ENCODE data around the gene THAP7.

Gene THAP7

DNA sequence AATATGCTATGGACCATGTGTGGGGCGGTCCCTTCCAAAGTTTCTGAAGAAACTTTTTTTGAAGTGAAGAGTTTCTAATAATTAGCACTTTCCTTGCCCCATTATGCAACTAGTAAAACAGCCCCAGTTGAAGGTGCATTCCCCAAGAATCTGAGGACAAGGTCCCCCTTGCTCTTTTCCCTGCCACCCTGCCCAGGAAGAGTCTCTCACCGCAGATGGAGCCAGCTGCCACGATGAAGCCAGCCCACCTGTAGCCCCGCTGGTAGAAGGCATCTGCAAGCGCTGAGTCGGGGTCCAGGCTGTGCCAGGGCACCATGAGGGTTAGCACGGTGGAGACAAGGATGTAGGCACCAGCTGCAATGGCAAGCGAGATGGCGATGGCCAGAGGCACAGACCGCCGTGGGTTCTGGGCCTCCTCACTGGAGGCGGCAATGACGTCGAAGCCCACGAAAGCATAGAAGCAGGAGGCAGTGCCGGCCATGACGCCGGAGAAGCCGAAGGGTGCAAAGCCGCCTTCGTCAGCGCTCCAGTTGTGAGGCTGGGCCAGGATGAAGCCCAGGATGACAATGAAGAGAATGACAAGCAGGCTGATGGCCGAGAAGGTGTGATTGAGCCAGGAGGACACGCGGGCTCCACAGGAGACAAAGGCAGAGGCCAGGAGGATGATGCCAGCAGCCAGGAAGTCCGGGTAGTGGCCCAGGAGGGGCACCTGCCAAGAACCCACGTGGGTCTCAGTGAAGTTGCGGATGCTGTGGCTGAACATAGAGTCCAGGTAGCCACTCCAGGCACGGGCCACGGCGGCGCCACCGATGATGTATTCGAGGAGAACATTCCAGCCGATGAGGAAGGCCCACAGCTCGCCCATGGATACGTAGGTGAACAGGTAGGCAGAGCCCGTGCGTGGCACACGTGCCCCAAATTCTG lies 29.0 kb upstream of the THAP7 start:
- no peak for DNase-seq

DNA sequence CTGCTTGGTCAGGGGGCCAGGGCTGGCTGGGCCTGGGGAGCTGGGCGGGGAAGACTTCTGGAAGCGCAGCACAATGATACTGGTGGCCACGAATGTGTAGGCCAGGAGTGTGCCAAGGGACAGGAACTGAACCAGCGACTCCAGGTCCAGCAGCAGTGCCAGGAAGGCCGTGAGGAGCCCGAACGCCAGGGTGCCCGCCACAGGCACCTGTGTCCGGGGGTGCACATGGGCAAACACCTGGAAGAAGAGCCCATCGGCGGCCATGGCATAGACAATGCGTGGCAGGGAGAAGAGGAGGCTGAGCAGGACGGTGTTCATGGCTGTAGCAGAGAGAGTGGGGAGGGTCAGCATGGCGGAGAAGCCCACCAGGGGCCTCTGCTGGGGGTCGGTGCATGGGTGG lies 28.1 kb upstream of the THAP7 start:
- no peak for DNase-seq

DNA sequence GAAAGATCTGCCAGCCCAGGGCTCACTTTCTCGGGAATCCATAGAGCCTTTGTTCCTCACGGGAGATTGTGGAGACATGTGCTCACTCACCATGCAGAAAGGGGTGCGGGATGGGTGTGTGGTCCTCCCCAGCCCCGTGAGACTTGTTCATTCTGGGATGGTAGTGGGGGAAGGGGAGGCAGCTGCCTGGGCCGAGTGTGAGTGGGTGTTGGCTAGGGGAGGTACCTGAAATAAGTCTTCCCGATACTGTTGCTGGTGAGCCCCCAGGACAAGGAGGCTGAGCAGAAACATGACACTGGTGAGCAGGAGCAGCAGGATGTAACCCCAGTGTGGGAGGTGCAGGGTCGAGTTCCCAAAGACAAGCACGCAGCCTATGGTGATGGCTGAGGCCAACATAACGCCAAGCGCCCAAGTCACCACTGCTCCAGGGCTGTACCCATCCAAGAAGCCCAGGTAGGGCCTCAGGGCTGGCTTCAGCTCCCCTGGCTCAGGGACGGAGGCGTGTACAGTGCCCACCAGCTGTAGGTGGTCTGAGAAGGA lies 27.6 kb upstream of the THAP7 start:
- no peak for DNase-seq

DNA sequence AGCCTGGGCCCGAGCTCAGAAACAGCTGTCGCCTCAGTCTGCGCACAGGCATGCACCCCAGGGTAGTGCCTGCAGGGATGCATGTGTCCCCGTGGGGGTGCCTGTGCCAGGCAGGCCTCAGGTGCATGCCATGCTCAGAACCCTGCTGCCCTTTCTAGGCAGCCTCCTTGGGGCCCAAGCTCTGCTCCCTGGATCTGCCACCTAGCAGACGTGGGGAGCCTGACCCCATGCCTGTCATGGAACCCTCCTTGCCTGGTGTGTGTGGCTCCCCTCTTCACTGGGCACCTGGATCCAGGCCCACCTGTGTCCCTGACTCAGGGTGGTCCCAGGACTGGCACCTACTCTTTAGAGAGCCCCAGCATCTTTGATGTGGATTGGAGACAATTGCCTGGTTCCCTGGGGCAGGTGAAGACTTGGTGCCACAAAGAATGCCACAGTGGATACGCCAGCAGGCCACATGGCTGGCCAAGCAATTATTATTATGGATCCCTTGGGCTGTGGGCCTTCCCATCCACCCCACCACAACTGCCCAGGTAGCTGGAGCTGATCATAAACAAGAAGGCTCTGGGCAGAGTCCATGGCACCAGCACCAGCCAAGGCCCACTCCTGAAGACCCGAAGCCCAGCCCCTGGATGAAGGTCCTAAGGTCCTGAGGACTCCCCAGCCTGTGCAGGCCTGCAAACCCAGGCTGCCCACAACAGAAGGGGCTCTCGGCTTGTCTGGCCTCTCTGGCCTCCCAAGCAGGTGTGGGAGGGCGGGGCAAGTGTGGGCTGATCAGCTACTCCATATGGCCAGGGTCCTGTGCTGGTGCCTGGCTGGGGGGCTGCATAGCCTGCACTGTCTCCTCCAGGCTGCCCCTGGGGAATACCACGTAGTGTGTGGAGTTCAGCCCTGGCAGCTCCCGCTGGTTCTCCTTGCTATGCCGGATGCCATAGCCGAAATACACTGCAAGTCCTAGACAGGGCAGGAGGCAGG lies 26.6 kb upstream of the THAP7 start:
- DNase-seq = no peak

DNA sequence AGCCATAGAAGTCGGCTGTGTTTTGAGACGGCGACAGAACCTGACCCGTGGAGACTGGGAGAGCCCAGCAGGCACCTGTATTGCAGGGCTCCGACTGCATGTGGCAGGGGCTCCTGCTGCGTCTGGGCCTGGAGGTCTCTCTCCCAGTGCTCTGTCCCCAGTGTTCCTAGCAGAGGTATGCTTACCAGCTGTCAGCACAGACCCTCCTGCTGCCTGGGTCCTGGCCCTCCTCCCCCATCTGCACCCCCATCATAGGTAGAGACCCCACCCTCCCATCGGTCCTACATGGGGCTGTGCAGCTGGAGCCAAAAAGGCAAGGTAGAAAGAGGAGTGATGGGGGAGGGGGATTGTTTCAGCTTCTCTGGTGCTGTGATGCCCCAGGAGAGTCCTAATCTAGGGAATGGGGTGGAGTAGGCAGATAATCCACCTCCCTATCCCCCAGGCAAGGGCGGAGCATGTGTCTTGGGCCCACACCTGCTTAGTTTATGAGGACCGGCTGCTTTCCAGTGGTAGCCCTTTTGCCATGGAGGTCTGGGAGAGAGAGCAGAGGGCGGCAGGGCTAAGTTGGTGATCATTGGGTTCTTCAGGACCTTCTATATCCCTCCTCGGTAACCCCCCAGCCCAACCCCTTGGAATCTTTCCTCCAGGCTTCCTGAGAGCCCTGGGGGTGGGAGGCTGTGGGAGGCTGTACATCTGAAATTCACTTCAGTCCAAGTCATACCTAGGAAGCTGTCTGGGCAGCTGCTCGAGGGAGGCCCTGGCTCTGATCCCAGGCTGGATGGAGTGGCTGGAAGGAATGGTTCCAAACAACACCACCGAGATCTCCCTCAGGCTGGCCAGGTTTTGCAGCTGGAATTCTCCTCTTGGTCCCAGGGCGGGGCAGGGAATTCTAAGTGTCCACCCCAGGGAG lies 25.1 kb upstream of the THAP7 start:
- DNase-seq = no peak

DNA sequence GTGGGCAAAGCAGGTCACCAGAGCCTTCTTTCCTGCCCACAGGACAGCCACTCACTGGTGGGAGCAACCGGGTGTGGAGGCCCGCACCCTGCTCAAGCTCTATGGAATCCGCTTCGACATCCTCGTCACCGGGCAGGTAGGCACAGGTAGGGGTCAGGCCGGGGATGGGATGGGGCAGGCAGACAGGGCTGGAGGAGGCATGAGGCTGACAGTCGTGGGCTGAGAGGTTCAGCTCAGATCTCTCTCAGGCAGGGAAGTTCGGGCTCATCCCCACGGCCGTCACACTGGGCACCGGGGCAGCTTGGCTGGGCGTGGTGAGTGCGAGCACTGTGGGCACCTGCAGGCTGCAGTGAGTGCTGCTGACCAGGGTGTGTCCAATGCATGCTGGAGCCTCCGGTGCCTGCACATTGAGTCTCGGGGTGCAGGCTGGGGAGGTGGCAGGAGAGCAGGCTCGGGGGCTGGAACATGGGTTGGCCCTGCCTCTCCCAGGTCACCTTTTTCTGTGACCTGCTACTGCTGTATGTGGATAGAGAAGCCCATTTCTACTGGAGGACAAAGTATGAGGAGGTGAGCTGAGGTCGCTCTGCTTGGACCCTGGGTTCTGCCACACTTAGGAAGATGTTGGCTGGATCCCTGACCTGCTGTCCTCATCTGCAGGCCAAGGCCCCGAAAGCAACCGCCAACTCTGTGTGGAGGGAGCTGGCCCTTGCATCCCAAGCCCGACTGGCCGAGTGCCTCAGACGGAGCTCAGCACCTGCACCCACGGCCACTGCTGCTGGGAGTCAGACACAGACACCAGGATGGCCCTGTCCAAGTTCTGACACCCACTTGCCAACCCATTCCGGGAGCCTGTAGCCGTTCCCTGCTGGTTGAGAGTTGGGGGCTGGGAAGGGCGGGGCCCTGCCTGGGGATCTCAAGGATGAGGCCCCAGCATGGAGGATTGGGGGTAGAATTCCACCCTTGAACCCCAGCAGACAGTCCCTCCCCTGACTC lies 24.1 kb upstream of the THAP7 start:
- DNase-seq = no peak

DNA sequence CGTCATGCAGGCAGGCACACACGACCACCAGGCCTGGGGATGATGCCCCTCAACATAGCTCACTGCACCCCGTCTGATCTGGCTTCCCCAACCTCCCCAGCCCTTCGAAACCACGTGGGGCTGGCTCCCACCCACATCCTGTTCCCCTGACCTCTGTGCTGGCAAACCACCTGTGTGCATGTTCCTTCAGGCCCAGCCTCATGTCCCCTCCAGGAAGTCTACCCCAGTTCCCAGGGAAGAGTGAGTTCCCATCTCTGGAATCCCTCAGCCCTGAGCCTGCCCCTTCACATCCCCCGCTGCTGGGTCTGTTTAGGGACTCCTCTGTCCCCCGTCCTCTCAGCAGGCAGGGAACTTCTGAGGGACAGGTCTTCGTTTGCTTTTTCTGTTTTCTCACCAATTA lies 23.3 kb upstream of the THAP7 start:
- DNase-seq = no peak

DNA sequence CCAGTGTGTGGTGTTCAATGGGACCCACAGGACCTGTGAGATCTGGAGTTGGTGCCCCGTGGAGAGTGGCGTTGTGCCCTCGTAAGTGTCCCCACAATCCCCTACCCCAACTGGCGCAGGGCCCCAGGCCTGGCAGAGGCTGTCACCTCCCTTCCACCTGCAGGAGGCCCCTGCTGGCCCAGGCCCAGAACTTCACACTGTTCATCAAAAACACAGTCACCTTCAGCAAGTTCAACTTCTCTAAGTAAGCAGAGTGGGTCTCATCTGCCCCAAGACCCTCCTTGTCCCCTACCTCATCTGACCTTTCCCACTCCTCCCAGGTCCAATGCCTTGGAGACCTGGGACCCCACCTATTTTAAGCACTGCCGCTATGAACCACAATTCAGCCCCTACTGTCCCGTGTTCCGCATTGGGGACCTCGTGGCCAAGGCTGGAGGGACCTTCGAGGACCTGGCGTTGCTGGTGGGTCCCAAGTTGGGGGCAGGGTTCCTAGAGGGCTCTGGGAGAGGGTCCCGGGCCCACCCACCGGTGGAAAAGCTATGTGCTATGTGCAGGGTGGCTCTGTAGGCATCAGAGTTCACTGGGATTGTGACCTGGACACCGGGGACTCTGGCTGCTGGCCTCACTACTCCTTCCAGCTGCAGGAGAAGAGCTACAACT lies 21.2 kb upstream of the THAP7 start:
- DNase-seq = no peak

DNA sequence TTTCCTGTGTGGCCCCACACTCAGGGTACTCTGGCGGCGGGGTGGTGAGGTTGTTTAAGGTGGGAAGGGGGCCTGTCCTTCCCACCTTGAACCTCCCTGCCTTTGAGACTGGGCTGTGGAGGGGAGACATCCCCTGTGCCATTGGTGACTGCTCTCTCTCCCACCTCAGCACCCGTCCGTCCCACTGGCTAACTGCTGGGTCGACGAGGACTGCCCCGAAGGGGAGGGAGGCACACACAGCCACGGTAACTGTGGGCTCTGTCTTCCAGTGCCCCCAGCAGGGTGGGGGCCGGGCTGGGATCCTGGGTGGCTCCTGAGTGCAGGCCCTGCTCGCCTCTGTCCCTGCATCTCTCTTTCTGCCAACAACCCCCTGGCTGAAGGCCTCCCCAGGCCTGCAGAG lies 20.6 kb upstream of the THAP7 start:
- DNase-seq = no peak

DNA sequence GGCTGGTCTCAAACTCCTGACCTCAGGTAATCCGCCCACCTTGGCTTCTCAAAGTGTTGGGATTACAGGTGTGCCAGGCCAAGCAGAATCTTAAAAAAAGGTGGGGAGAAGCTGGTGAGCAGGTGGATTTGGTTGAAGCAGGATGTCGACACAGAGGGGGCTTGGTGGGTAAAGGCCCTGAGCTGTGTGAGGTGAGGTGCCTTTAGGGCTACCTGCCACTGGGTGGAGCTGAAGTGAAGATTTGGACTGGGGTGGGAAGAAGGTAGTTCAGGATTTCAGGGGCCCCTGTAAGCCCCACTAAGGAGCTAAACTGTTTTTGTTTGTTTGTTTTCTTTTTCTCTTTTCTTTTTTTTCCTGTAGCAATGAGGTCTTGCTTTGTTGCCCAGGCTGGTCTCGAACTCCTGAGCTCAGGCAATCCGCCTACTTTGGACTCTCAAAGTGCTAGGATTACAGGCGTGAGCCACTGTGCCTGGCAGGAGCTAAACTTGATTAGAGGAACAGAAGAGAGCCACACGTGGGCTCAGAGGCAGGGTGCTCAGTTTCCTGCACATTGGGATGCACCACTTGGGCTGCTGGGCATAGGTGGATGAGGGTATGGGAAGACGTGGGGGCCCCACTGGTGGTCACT lies 19.0 kb upstream of the THAP7 start:
- no peak for DNase-seq

DNA sequence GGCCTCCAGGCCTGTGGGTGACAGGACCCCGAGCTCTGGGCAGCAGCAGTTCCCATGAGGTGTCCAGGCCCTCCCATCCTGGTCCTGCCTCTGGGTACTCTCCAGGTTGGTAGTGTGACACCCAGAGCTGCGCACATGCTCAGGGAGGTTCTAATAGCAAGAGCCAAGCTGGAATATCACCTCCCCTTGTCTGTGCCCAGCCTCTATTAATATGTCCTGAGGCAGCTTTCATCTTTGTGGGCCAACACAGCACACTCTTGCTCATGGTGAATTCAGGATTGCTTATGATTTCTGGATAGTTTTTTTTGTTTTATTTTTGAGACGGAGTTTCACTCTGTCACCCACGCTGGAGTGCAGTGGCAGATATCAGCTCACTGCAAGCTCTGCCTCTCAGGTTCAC lies 16.4 kb upstream of the THAP7 start:
- no peak for DNase-seq

DNA sequence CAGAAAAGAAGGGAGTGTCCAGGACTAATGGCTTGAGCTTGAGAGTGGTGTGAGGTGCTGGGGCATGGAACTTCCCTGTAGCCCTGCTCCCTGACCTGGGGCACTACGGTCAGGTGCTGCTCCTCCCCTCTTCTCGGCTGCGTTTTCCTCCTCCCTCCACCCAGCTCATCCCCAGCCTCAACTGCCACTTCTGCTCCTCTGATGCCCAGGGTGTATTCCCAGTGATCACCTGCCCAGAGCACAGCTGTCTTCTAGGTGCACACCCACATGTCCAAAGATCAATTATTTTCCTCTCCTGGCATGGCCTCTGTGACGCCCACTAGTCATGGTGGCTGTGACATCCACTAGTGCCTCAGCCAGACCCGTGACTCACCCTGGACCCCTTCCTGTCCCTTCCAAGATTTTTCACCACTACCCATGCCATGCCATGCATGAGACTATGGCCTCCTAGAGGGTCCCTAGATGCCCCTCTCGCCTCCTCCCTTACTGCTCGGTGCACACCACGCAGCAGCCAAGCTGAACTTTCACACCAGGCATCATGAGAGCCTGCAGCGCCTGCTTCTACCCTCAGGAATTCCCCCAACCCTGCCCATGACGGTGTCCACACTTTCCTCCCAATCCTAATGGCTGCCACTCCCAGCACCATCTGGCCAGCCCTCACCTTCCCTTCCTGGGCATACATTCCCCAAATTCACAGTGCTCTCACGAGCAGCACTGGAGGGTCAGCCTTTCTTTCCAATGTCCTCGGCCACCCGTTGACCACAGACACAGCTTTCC lies 14.9 kb upstream of the THAP7 start:
- DNase-seq = no peak

DNA sequence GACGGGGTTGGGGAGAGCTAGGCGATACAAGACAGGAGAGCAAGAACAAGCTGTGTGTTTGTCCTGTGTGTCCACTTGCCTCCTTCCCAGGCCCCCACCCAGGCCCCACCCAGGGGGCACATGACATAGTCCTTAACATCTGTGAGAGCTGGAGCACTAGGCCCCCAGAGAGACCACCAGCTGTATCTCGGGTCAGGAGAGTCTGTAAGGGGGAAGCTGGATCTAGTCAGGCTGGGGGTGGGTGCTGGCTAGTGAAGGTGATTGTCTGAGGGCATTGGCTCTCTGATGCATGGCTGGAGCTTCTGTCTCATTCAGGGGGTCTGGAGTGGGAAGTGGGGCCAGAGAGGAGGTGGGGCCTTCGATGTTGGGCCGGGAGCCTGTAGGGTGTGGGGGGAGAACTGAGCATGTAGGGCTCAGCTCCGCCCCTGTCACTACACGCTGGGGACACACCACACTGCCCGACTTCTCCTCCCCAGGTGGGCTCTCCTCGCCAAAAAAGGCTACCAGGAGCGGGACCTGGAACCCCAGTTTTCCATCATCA lies 13.6 kb upstream of the THAP7 start:
- DNase-seq = no peak

DNA sequence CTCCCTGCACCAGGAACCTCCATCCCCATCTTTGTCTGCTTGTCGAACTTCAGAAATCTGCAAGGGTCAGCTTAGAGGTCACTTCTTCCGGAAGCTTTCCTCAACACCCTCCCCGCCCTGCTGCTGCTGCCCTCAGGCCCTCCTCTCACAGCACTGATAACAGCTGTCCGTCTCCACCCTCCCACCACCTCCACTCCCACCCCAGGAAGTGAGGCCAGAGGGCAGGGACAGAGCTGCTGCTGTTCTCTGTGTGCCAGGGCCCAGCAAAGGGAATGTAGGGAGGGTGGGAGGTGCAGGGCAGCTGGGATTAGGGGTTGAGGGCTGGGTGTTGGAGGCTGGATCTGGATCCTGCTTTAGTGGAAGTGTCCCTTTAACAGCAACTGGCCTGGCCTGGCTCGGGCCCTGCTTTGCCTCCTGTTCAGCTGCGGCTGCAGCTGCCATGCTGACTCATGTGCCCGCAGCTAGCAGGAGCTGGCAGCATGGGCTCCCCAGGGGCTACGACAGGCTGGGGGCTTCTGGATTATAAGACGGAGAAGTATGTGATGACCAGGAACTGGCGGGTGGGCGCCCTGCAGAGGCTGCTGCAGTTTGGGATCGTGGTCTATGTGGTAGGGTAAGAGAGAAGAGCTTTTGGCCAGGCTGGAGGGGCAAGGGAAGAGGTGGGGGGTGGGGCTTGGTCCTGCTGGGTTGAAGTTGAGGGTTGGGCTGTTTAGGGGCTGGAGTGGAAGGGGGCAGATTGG lies 13.0 kb upstream of the THAP7 start, which contains the start of gene P2RX6:
P2RX6 (plus strand) TSS at position 440 of the 740 bp plus-strand sequence; CDS start at position 450, 10 bp downstream.
- DNase-seq = no peak

DNA sequence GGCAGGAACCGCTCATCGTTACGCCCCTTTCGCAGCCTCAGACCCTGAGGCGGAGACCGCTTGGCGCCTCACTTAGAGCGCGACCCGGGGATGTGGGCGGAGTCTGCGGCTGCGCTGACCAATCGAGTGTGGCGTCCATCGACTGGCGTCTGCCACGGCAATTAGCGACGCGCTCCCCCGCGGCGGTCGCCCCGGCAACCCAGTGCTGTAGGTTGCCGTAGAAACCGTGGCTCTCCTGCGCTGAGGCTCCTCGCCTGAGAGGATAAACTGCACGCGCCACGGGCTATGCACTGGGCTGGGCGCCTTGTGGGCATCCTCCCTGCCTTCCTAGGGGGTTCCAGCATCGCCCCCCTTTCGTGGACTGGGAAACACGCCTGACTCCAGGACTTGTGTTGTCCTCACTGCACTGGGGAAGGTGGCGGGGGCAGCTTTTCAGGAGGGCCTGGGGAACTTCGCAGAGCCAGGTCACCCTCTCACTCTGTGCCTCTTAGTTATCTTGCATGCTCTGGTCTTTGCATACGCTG lies 12.3 kb upstream of the THAP7 start:
- peak; percentile 90 for DNase-seq

DNA sequence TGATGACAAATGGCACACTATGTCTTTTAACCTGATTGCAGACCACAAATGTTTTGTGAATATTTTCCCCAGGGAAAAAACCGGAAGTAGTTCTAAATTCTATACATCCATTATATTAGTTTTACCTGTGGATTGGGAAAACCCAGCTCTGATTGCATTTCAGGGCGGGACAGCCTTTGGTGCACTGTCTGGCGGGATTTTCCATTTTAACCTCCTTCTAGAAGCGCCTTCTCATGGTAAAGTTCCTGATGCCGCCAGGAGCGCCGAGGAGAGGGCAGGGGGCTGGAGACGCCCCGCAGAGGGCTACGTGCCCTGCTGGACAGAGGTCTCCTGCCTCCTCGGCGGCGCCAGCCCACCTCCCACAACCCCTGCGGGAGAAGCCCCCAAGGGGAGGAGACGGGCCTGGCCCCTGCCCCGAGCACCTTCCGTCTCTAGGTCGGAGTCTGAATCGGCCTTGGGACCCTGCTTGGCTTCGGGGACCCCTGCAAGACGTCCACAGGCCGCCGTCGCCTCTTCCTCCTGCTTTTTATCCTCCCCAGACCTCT lies 11.8 kb upstream of the THAP7 start:
- DNase-seq = no peak

Measured in CD4-positive, alpha-beta T cell treated with Interleukin-10 for 1 hour (primary cell).